ENCODE results near the gene APOBEC3A. TPM values are rescaled to one million over a fixed set of nuclear protein-coding genes. Genes with fewer than 3 reads are reported as not detected.

APOBEC3A gene
- total RNA-seq, 1 donor from 2014 or later: 9.0 TPM

DNA sequence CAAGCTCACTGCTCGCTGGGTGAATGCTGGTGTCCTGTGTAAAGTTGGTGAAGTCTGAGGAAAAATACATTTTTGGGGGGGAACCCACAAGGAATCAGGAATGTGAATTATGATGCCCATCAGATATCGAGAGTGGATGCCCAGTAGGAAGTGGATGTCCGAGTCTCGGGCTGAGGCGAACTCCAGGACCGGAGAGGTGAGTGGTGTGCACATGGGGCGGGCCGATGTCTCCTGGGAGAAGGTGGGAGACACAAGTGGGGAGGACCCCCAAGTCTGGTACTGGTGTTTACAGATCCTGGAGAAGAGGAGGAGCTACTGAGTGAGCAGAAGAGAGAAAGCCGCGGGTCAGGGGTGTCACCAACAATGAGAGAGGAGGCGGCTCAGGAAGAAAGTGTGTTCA, 19.2 kb upstream of the APOBEC3A start:
- H3K9me3 ChIP-seq: no peaks in the 10 kb centered on the region
- peak; percentile 28 for DNase-seq
- intact Hi-C loops (cut with DNase I): no loop called here
- peaks cover 10% of the 10 kb centered on the region for H3K4me1 ChIP-seq
- no peak for ATAC-seq
- H3K36me3 ChIP-seq: no peaks in the 10 kb centered on the region
- no peaks in the 10 kb centered on the region for H3K27me3 ChIP-seq
- no peak overlapping the region for H3K4me3 ChIP-seq
- TF ChIP-seq, protein P1, sequence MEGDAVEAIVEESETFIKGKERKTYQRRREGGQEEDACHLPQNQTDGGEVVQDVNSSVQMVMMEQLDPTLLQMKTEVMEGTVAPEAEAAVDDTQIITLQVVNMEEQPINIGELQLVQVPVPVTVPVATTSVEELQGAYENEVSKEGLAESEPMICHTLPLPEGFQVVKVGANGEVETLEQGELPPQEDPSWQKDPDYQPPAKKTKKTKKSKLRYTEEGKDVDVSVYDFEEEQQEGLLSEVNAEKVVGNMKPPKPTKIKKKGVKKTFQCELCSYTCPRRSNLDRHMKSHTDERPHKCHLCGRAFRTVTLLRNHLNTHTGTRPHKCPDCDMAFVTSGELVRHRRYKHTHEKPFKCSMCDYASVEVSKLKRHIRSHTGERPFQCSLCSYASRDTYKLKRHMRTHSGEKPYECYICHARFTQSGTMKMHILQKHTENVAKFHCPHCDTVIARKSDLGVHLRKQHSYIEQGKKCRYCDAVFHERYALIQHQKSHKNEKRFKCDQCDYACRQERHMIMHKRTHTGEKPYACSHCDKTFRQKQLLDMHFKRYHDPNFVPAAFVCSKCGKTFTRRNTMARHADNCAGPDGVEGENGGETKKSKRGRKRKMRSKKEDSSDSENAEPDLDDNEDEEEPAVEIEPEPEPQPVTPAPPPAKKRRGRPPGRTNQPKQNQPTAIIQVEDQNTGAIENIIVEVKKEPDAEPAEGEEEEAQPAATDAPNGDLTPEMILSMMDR (IDR thresholded peaks at IDR 0.05): no peak
- H3K27ac ChIP-seq: no peak overlapping the region

DNA sequence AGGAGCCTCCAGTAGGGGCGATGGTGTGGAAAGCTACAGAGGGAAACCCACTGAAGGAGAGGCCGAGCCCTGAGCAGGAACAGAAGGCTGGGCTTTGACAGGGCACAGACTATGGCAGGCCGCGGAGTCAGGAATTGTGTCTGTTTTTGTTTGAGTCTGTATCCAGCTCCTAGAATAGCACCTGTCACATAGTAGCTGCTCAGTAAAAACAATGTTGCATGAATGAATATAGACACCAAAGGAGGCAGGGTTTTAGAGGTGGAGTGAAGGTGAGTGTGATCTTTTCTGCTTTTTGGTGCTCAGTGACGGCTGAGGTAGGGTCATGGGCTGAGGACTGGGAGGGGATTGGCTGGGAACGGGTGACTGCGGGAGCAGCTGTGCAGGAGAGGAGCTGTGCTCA, 18.5 kb upstream of the APOBEC3A start:
- DNase-seq (peak; percentile 28), ATAC-seq (no peak)
- H3K27me3 ChIP-seq: no peaks in the 10 kb centered on the region
- TF ChIP-seq, protein P1 (IDR thresholded peaks at IDR 0.05): no peak
- no peaks in the 10 kb centered on the region for H3K36me3 ChIP-seq
- no peak overlapping the region for H3K4me3 ChIP-seq
- no peak overlapping the region for H3K27ac ChIP-seq
- intact Hi-C loops (cut with DNase I): no loop called here
- H3K9me3 ChIP-seq: no peaks in the 10 kb centered on the region
- peaks cover 15% of the 10 kb centered on the region for H3K4me1 ChIP-seq

DNA sequence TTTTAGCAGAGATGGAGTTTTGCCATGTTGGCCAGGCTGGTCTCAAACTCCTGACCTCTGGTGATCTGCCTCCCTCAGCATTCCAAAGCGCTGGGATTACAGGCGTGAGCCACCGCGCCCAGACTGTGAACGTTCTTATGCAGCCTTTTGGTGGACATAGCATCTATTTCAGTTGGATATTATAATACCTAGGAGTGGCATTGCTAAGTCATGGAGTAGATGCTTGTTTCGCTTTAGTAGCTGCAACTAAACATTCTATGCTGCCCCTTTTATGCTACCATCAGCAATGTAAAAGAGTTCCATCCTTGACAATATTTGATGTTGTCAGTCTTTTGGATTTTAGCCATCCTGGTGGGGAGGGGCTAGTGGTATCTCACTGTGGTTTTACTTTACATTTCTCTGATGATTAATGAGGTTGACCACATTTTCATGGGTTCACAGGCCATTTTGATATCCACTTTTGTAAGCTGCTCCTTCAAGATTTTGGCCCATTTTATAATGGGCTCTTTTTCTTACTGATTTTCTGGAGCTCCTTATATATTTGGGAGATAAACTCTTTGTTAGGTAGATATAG, 16.5 kb upstream of the APOBEC3A start:
- intact Hi-C loops (cut with DNase I): loop anchor here (10.0 kb wide), 1 partner anchor 64 kb away; no protein-coding TSS in a partner anchor
- TF ChIP-seq, protein P1 (IDR thresholded peaks at IDR 0.05): no peak

DNA sequence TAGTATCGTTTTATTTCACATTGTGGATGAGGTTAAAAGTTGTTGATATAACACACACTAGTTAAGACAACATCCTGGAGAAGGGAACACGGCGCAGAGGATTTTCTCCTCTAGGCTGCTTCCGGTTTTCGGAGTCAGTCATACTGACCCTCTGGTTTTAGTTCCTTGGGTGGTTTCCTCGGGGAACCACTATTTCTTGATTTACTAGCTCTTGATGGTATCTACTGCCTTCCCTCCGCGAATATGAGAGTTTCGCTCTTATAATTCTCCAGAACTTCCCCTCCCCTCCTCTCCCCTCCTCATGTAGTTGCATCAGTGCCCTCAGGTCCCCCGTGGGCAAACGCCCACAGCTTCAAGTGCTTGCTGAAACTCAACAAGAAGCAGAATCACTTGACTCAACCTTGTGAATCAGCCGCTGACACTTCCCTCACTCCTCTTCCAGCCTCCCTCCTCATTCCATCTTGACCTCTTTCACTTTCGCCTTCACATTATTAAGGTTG, 15.9 kb upstream of the APOBEC3A start:
- Histone ChIP-seq H3K9me3 (no peaks in the 10 kb centered on the region), H3K36me3 (no peaks in the 10 kb centered on the region), H3K4me1 (peaks cover 15% of the 10 kb centered on the region), H3K27me3 (no peaks in the 10 kb centered on the region), H3K27ac (peak overlapping the region; percentile 30), H3K4me3 (no peak overlapping the region)
- intact Hi-C loops (cut with DNase I): loop anchor here (10.0 kb wide), 1 partner anchor 63 kb away; no protein-coding TSS in a partner anchor
- ATAC-seq (peak; percentile 90), DNase-seq (peak; percentile 80)
- TF ChIP-seq, protein P1 (IDR thresholded peaks at IDR 0.05): no peak

More for the DNA sequence above, 16.5 kb upstream of the APOBEC3A start:
- H3K4me1 ChIP-seq: peaks cover 15% of the 10 kb centered on the region
- H3K9me3 ChIP-seq: no peaks in the 10 kb centered on the region
- H3K27me3 ChIP-seq: no peaks in the 10 kb centered on the region
- H3K4me3 ChIP-seq: no peak overlapping the region
- peak overlapping the region; percentile 30 for H3K27ac ChIP-seq
- H3K36me3 ChIP-seq: no peaks in the 10 kb centered on the region
- ATAC-seq: no peak
- peak; percentile 9 for DNase-seq

DNA sequence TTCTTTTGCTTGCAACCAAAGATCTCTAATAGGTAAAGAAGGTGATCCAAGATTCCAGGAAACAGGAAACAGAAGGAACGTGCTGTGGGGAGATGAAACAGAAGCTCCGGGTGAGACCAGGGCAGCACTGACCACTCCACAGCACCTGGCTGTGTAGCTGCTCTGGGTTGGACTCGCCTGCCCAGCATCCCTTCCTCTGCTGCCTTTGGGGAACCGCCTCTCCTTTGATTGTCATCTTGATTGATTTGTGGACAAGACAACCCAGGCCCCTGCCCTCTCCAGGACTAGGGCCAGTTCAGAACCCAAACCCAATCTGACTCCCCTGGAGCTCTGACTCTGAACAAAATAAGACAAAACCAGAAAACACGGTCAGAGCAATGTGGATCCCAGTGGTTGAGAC, 14.7 kb upstream of the APOBEC3A start:
- Histone ChIP-seq H3K27me3 (no peaks in the 10 kb centered on the region), H3K27ac (no peak overlapping the region), H3K9me3 (no peaks in the 10 kb centered on the region), H3K36me3 (no peaks in the 10 kb centered on the region), H3K4me3 (no peak overlapping the region), H3K4me1 (peaks cover 15% of the 10 kb centered on the region)
- DNase-seq (peak; percentile 39), ATAC-seq (no peak)
- TF ChIP-seq, protein P1 (IDR thresholded peaks at IDR 0.05): no peak
- intact Hi-C loops (cut with DNase I): loop anchor here (10.0 kb wide), 1 partner anchor 62 kb away; no protein-coding TSS in a partner anchor

All from upper lobe of right lung (tissue), 1 donor.